Gastrocnemius medialis (tissue), 4 donors: ENCODE results near the gene HINFP. TPM values are rescaled to one million over a fixed set of nuclear protein-coding genes. Genes with fewer than 3 reads are reported as not detected.

ENCODE experiments used
- ATAC-seq, 2 donors: fragments of 150-250 bp; one replicate each; pipeline ENCODE4 v1.9.1; 2016
- DNase-seq, 2 donors: peaks; one replicate each; pipeline ENCODE4 v3.0.0-alpha.2; 2019
- H3K27ac ChIP-seq, 4 donors: fragments of 200-600 bp; sonication (generic); 1 replicate in 1 of 4; 2 replicates in 3 of 4; pipeline ENCODE4 v1.5.1; 2016 to 2018; ENCODE audit warnings: mild to moderate bottlenecking in 2 of 4, moderate library complexity in 1 of 4
- H3K27me3 ChIP-seq, 3 donors: fragments of 200-600 bp; sonication (generic) in 2 of 3; 1 replicate in 1 of 3; 2 replicates in 2 of 3; pipeline versions ENCODE4 v1.5.1 to v1.6.0; 2016 to 2019; ENCODE audit warnings: mild to moderate bottlenecking in 1 of 3, moderate library complexity in 1 of 3
- H3K36me3 ChIP-seq, 2 donors: fragments of 200-600 bp; sonication (generic) in 1 of 2; one replicate each; pipeline ENCODE4 v1.5.1; 2017 to 2018
- H3K4me1 ChIP-seq, 2 donors: fragments of 200-600 bp; sonication (generic) in 1 of 2; one replicate each; pipeline ENCODE4 v1.5.1; 2016 to 2017; ENCODE audit warnings: mild to moderate bottlenecking in 2 of 2
- H3K4me3 ChIP-seq, 4 donors: fragments of 200-600 bp; sonication (generic) in 3 of 4; 1 replicate in 1 of 4; 2 replicates in 3 of 4; pipeline ENCODE4 v1.5.1; 2016 to 2019; ENCODE audit warnings: mild to moderate bottlenecking in 2 of 4
- H3K9me3 ChIP-seq, 3 donors: fragments of 200-600 bp; sonication (generic) in 2 of 3; 1 replicate in 1 of 3; 2 replicates in 2 of 3; pipeline ENCODE4 v1.5.1; 2016 to 2019
- POLR2A ChIP-seq, 2 donors: fragments of 450-650 bp; IDR thresholded peaks; one replicate each; pipeline ENCODE4 v1.6.1; 2017; ENCODE audit warnings: antibody characterized with exemption in 2 of 2, mild to moderate bottlenecking in 2 of 2, moderate library complexity in 2 of 2
- in situ Hi-C, 4 donors: fragments of 200-750 bp; cut with MboI; loops; one replicate each; pipeline versions ENCODE4 v1.15.0 to v1.8.0; 2017; ENCODE audit warnings: low sequenced_read_pairs in 4 of 4
- intact Hi-C: fragments of 100-400 bp; cut with DNase I; formaldehyde crosslinking; loops from one replicate; pipeline ENCODE4 v1.15.1; 2023; ENCODE audit warnings: low total_unique reads
- total RNA-seq, 4 donors: library from RNA; depleted of rRNA; stranded (reverse); fragments of >200 nt; gene quantifications; one replicate each; pipeline versions ENCODE4 v1.1.0 to v1.2.3, GENCODE V29; 2016
- TF ChIP-seq, protein P1 (sequence below), 5 experiments: fragments of 450-650 bp in 3 of 5; fragments of 200-600 bp in 2 of 5; sonication (generic) in 2 of 5; IDR thresholded peaks in 4 of 5; conservative IDR thresholded peaks in 1 of 5; 1 replicate in 4 of 5; 2 replicates in 1 of 5; pipeline ENCODE4 v1.5.1; 2016 to 2019; ENCODE audit warnings: antibody characterized with exemption in 5 of 5, mild to moderate bottlenecking in 3 of 5, moderate library complexity in 3 of 5

The HINFP gene
- total RNA-seq, 4 donors from 2014 or later, result 8.1 to 17.8 (median 15.3) TPM

DNA sequence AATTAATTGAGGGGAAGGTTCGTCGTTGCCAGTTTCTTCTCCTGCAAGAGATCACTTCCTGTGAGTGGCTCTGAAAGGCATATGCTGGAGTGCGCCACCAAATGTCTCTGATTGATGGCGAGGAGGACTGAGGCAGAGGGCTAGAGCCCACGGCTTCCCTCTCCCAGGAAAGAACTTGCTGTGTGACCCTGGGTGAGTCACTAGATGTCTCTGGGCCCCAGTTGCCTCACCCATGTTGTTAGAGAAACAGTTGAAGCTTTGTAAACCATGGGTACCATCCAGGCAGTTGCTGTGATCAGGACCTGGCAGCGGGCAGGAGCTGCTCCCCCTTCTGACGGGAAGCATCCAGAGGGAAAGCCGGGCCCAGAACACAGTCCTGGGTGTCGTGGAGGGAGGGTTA lies 30.7 kb downstream of the HINFP start:
- no peaks in the 10 kb centered on the region for H3K36me3 ChIP-seq

DNA sequence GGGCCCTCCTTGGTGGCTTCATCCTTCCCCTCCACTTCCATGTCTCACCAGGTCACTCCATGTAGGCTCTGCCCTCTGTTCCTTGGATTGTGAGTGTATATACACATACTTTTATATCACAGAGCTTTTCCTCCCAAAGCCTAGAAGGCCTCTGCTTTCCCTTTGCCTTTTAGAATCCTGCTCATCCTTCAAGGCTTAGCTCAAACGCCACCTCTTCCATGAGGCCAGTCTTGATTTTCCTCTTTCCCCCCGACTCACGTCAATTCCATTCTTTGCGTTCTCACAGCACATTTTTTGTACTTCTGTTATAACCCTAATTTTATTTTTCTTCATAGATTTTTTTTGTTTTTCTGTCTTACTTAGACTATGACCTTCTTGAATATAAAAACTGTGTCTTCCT lies 31.2 kb downstream of the HINFP start:
- H3K9me3 ChIP-seq, result no peaks in the 10 kb centered on the region
- peaks cover 4 to 11% of the 10 kb centered on the region in 2 donors for H3K4me1 ChIP-seq
- TF ChIP-seq, protein P1, sequence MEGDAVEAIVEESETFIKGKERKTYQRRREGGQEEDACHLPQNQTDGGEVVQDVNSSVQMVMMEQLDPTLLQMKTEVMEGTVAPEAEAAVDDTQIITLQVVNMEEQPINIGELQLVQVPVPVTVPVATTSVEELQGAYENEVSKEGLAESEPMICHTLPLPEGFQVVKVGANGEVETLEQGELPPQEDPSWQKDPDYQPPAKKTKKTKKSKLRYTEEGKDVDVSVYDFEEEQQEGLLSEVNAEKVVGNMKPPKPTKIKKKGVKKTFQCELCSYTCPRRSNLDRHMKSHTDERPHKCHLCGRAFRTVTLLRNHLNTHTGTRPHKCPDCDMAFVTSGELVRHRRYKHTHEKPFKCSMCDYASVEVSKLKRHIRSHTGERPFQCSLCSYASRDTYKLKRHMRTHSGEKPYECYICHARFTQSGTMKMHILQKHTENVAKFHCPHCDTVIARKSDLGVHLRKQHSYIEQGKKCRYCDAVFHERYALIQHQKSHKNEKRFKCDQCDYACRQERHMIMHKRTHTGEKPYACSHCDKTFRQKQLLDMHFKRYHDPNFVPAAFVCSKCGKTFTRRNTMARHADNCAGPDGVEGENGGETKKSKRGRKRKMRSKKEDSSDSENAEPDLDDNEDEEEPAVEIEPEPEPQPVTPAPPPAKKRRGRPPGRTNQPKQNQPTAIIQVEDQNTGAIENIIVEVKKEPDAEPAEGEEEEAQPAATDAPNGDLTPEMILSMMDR (IDR thresholded peaks at IDR 0.05 in 4 of 5, conservative IDR thresholded peaks at IDR 0.05 in 1 of 5), result no peak
- no peak for TF ChIP-seq POLR2A (IDR thresholded peaks at IDR 0.05)
- no peak overlapping the region for H3K4me3 ChIP-seq
- no peaks in the 10 kb centered on the region for H3K36me3 ChIP-seq
- H3K27me3 ChIP-seq, result peaks cover 4 to 17% (median 10%) of the 10 kb centered on the region in 3 donors
- in situ Hi-C loops (no loop called here), intact Hi-C loops (no loop called here)
- H3K27ac ChIP-seq, result no peak overlapping the region
- DNase-seq, result no peak
- no peak for ATAC-seq

More for the DNA sequence above, 30.7 kb downstream of the HINFP start:
- DNase-seq (no peak), ATAC-seq (no peak)
- Histone ChIP-seq H3K27me3 (peaks cover 4 to 17% (median 10%) of the 10 kb centered on the region in 3 donors), H3K4me1 (peaks cover 4 to 11% of the 10 kb centered on the region in 2 donors), H3K4me3 (no peak overlapping the region), H3K9me3 (no peaks in the 10 kb centered on the region), H3K27ac (no peak overlapping the region)
- intact Hi-C loops (no loop called here), in situ Hi-C loops (no loop called here)
- no peak for TF ChIP-seq POLR2A (IDR thresholded peaks at IDR 0.05)

DNA sequence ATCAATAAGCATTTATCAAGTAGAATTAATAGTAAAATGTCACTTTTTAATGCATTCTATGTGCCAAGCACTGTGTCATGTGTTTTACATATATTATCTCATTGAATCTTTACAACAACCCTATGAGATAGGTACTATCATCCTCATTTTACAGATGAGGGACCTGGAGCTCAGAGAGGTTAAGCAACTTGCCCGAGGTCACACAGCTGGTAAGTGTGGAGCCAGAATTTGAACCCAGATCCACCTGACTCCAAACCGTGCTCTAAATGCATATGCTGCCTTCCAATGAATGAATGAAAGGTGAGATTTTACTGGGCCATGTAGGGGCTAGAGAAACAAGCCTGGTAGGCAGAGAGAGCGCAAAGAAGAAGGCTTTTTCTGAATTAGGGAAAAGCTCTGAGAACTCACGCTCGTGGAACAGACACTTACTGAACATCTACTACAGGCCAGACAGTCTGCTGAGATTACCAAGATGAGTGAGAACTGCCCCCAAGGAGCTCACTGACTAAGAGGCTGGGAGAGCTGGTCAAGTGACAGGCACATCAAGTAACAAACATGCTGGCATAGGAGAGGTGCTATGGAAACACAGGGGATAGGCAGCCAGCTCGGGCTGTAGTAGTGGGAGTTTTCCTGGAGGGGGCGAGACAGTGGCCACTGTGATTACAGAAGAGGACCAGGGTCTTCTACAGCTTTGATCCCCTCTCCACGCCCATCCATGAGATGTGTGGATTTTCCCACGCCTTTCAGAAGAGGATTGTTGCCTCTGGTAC lies 31.9 kb downstream of the HINFP start:
- Histone ChIP-seq H3K36me3 (no peaks in the 10 kb centered on the region), H3K27ac (no peak overlapping the region), H3K9me3 (no peaks in the 10 kb centered on the region), H3K4me3 (no peak overlapping the region), H3K27me3 (peaks cover 4 to 14% (median 10%) of the 10 kb centered on the region in 3 donors), H3K4me1 (peaks cover 4 to 11% of the 10 kb centered on the region in 2 donors)
- in situ Hi-C loops (no loop called here), intact Hi-C loops (no loop called here)
- DNase-seq (no peak), ATAC-seq (no peak)
- TF ChIP-seq, protein P1 (IDR thresholded peaks at IDR 0.05 in 4 of 5, conservative IDR thresholded peaks at IDR 0.05 in 1 of 5), result no peak
- TF ChIP-seq POLR2A (IDR thresholded peaks at IDR 0.05), result no peak

DNA sequence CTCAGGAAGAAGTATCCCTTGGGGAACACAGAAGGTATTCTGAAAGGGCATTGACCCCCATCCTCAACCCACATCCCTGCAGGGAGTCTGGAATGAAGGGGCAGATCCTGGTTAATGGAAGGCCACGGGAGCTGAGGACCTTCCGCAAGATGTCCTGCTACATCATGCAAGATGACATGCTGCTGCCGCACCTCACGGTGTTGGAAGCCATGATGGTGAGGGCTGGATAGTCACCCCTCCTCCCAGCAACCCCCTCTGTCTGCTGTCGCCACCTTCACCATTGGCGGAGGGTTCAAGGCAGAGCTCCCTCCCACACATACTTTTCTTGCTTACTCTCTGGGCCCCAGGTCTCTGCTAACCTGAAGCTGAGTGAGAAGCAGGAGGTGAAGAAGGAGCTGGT lies 32.8 kb downstream of the HINFP start:
- intact Hi-C loops, result no loop called here
- H3K4me3 ChIP-seq, result no peak overlapping the region
- TF ChIP-seq, protein P1 (IDR thresholded peaks at IDR 0.05 in 4 of 5, conservative IDR thresholded peaks at IDR 0.05 in 1 of 5), result no peak
- no peak for TF ChIP-seq POLR2A (IDR thresholded peaks at IDR 0.05)
- in situ Hi-C loops, result no loop called here
- ATAC-seq (no peak), DNase-seq (no peak)
- H3K9me3 ChIP-seq, result no peaks in the 10 kb centered on the region
- no peaks in the 10 kb centered on the region for H3K36me3 ChIP-seq
- H3K4me1 ChIP-seq, result peaks cover 4 to 5% of the 10 kb centered on the region in 2 donors
- no peak overlapping the region for H3K27ac ChIP-seq
- H3K27me3 ChIP-seq, result peaks cover 4 to 10% (median 7%) of the 10 kb centered on the region in 3 donors

DNA sequence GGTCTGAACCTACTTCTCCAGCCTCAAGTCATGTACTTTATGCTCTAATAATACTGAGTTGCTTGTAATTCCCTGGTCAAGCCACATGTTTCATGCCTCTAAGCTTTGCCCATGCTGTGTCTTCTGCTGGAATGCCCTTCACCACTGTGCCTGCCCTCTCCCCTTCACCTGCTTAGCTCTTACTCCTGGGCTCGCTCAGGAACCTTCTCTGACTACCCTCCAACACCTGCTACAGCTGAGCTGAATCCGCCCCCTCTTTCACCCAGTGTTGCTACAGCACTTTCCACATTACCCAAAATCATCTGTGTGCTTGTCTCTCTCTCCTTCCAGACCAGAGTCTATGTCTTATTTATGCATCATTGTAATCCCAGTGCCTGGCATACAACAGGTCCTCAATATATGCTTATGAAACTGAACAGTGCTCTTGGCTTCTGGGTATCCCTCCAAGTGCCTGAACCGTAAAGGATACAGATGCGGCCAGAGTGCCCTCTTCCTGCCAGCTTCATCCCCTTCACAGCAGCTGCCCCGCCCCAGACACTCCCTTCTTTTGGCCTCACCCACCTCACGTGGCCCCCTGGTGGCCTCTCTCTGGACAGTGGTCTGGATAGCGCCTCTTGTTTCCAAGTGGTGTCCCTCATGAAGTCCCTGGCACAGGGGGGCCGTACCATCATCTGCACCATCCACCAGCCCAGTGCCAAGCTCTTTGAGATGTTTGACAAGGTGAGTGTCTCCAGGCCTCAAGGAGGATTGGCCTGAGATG lies 34.5 kb downstream of the HINFP start:
- Histone ChIP-seq H3K4me3 (no peak overlapping the region), H3K9me3 (no peaks in the 10 kb centered on the region), H3K4me1 (no peaks in the 10 kb centered on the region), H3K27ac (no peak overlapping the region), H3K27me3 (no peaks in the 10 kb centered on the region), H3K36me3 (no peaks in the 10 kb centered on the region)
- ATAC-seq (no peak), DNase-seq (no peak)
- intact Hi-C loops (no loop called here), in situ Hi-C loops (no loop called here)
- TF ChIP-seq, protein P1 (IDR thresholded peaks at IDR 0.05 in 4 of 5, conservative IDR thresholded peaks at IDR 0.05 in 1 of 5), result no peak
- no peak for TF ChIP-seq POLR2A (IDR thresholded peaks at IDR 0.05)
